ENCODE data around the gene IRF2. TPM values are rescaled to one million over a fixed set of nuclear protein-coding genes. Genes with fewer than 3 reads are reported as not detected.

Gene IRF2
- polyA plus RNA-seq, 1 donor from 2014 or later = 105 TPM

GRCh38 chr4:184485279-184485678 is 10.9 kb upstream of the IRF2 start:
- Mint-ChIP-seq H3K9me3 (no peaks in the 10 kb centered on the region), H3K36me3 (peaks cover 6% of the 10 kb centered on the region), H3K4me1 (peaks cover 19 to 23% (median 20%) of the 10 kb centered on the region in 3 donors), H3K27ac (peak overlapping the region in 1 of 3 donors; percentile 18), H3K4me3 (peak overlapping the region in 1 of 4 donors; percentile 5), H3K27me3 (no peaks in the 10 kb centered on the region)

- Mint-ChIP-seq H3K4me1 (peaks cover 36 to 42% (median 38%) of the 10 kb centered on the region in 3 donors), H3K27ac (no peak overlapping the region), H3K27me3 (no peaks in the 10 kb centered on the region), H3K9me3 (no peaks in the 10 kb centered on the region), H3K36me3 (peaks cover 6% of the 10 kb centered on the region), H3K4me3 (peak overlapping the region in 3 of 4 donors; percentile 30 to 72 (median 36))
Observed at GRCh38 chr4:184481544-184481943, 7.2 kb upstream of the IRF2 start.

- H3K27me3 Mint-ChIP-seq = no peaks in the 10 kb centered on the region
- H3K4me1 Mint-ChIP-seq = peaks cover 49 to 53% (median 49%) of the 10 kb centered on the region in 3 donors
- peak overlapping the region in 1 of 4 donors; percentile 10 for H3K4me3 Mint-ChIP-seq
- H3K36me3 Mint-ChIP-seq = peaks cover 9% of the 10 kb centered on the region
- no peak overlapping the region for H3K27ac Mint-ChIP-seq
- H3K9me3 Mint-ChIP-seq = no peaks in the 10 kb centered on the region
Observed at GRCh38 chr4:184479516-184479950, 5.2 kb upstream of the IRF2 start.

GRCh38 chr4:184477201-184477999 is 3.0 kb upstream of the IRF2 start:
- H3K4me1 Mint-ChIP-seq = peaks cover 42 to 49% (median 47%) of the 10 kb centered on the region in 3 donors
- peaks cover 5% of the 10 kb centered on the region for H3K36me3 Mint-ChIP-seq
- H3K4me3 Mint-ChIP-seq = peak overlapping the region; percentile 49 to 99 (median 95)
- no peaks in the 10 kb centered on the region for H3K9me3 Mint-ChIP-seq
- H3K27ac Mint-ChIP-seq = peak overlapping the region; percentile 55 to 97 (median 63)
- H3K27me3 Mint-ChIP-seq = no peaks in the 10 kb centered on the region

- Mint-ChIP-seq H3K27me3 (no peaks in the 10 kb centered on the region), H3K36me3 (peaks cover 5% of the 10 kb centered on the region), H3K4me1 (peaks cover 40 to 51% (median 50%) of the 10 kb centered on the region in 3 donors), H3K9me3 (no peaks in the 10 kb centered on the region), H3K4me3 (peak overlapping the region; percentile 91 to 99 (median 98)), H3K27ac (peak overlapping the region; percentile 55 to 99 (median 97))
Observed at GRCh38 chr4:184476695-184477094, 2.3 kb upstream of the IRF2 start.

- Mint-ChIP-seq H3K36me3 (peaks cover 5% of the 10 kb centered on the region), H3K4me3 (peak overlapping the region; percentile 98 to 99 (median 99)), H3K9me3 (no peaks in the 10 kb centered on the region), H3K27ac (peak overlapping the region; percentile 96 to 99 (median 97)), H3K27me3 (no peaks in the 10 kb centered on the region), H3K4me1 (peaks cover 38 to 50% (median 47%) of the 10 kb centered on the region in 3 donors)
Observed at GRCh38 chr4:184475498-184475897, 1.1 kb upstream of the IRF2 start.

GRCh38 chr4:184475096-184475461 is 729 bp upstream of the IRF2 start:
- H3K4me1 Mint-ChIP-seq = peaks cover 42 to 53% (median 49%) of the 10 kb centered on the region in 3 donors
- H3K36me3 Mint-ChIP-seq = peaks cover 5% of the 10 kb centered on the region
- no peaks in the 10 kb centered on the region for H3K9me3 Mint-ChIP-seq
- H3K27me3 Mint-ChIP-seq = no peaks in the 10 kb centered on the region
- peak overlapping the region; percentile 96 to 99 (median 97) for H3K27ac Mint-ChIP-seq
- peak overlapping the region; percentile 98 to 99 (median 99) for H3K4me3 Mint-ChIP-seq

GRCh38 chr4:184473499-184474262 is 669 bp downstream of the IRF2 start:
- H3K27ac Mint-ChIP-seq = peak overlapping the region; percentile 96 to 99 (median 97)
- peaks cover 7% of the 10 kb centered on the region for H3K36me3 Mint-ChIP-seq
- H3K27me3 Mint-ChIP-seq = no peaks in the 10 kb centered on the region
- H3K4me3 Mint-ChIP-seq = peak overlapping the region; percentile 98 to 99 (median 99)
- no peaks in the 10 kb centered on the region for H3K9me3 Mint-ChIP-seq
- peaks cover 45 to 51% (median 49%) of the 10 kb centered on the region in 3 donors for H3K4me1 Mint-ChIP-seq

- Mint-ChIP-seq H3K27ac (peak overlapping the region; percentile 31 to 97 (median 86)), H3K4me3 (peak overlapping the region; percentile 91 to 94 (median 92)), H3K36me3 (peaks cover 7% of the 10 kb centered on the region), H3K9me3 (no peaks in the 10 kb centered on the region), H3K27me3 (no peaks in the 10 kb centered on the region), H3K4me1 (peaks cover 46 to 50% (median 48%) of the 10 kb centered on the region in 3 donors)
Observed at GRCh38 chr4:184472614-184473498, 1.5 kb downstream of the IRF2 start.

- peak overlapping the region; percentile 31 to 97 (median 86) for H3K27ac Mint-ChIP-seq
- H3K36me3 Mint-ChIP-seq = peaks cover 6% of the 10 kb centered on the region
- H3K4me1 Mint-ChIP-seq = peaks cover 44 to 50% (median 50%) of the 10 kb centered on the region in 3 donors
Observed at GRCh38 chr4:184471881-184472613, 2.3 kb downstream of the IRF2 start.

GRCh38 chr4:184470785-184471110 is 3.6 kb downstream of the IRF2 start:
- Mint-ChIP-seq H3K36me3 (peaks cover 5% of the 10 kb centered on the region), H3K27ac (peak overlapping the region; percentile 9 to 86 (median 68)), H3K27me3 (no peaks in the 10 kb centered on the region), H3K9me3 (no peaks in the 10 kb centered on the region), H3K4me1 (peaks cover 41 to 46% (median 45%) of the 10 kb centered on the region in 3 donors), H3K4me3 (peak overlapping the region; percentile 41 to 92 (median 78))

More at GRCh38 chr4:184471881-184472613, 2.3 kb downstream of the IRF2 start:
- no peaks in the 10 kb centered on the region for H3K9me3 Mint-ChIP-seq
- no peaks in the 10 kb centered on the region for H3K27me3 Mint-ChIP-seq
- peak overlapping the region; percentile 91 to 94 (median 92) for H3K4me3 Mint-ChIP-seq

- no peak overlapping the region for H3K4me3 Mint-ChIP-seq
- H3K27me3 Mint-ChIP-seq = no peaks in the 10 kb centered on the region
- peaks cover 43 to 66% (median 57%) of the 10 kb centered on the region in 3 donors for H3K4me1 Mint-ChIP-seq
- H3K9me3 Mint-ChIP-seq = no peaks in the 10 kb centered on the region
- H3K36me3 Mint-ChIP-seq = peaks cover 6% of the 10 kb centered on the region
- H3K27ac Mint-ChIP-seq = no peak overlapping the region
Observed at GRCh38 chr4:184466634-184467033, 7.7 kb downstream of the IRF2 start.

- no peaks in the 10 kb centered on the region for H3K9me3 Mint-ChIP-seq
- H3K36me3 Mint-ChIP-seq = peaks cover 5% of the 10 kb centered on the region
- peaks cover 48 to 69% (median 57%) of the 10 kb centered on the region in 3 donors for H3K4me1 Mint-ChIP-seq
- no peak overlapping the region for H3K4me3 Mint-ChIP-seq
- peak overlapping the region in 1 of 3 donors; percentile 26 for H3K27ac Mint-ChIP-seq
- H3K27me3 Mint-ChIP-seq = no peaks in the 10 kb centered on the region
Observed at GRCh38 chr4:184464759-184465454, 9.4 kb downstream of the IRF2 start.

All from IgD-negative memory B cell (primary cell).